Cardiac fibroblast (primary cell): ENCODE measurements around the gene IFIT1B.

ENCODE experiments used
- DNase-seq, 2 donors: peaks; one replicate each; pipeline versions ENCODE4 v3.0.0 to v3.0.0-alpha.2; 2010; ENCODE audit warnings: low read depth in 2 of 2
- H3K4me3 ChIP-seq, 2 donors: replicated peaks in 1 of 2; 1 replicate in 1 of 2; 2 replicates in 1 of 2; pipeline ENCODE4 v1.5.1; 2011; ENCODE audit warnings: low read depth in 2 of 2, low read length in 2 of 2, mild to moderate bottlenecking in 2 of 2, moderate library complexity in 1 of 2
- CTCF ChIP-seq: IDR thresholded peaks from one replicate; pipeline ENCODE4 v1.5.1; 2011; ENCODE audit warnings: low read depth, mild to moderate bottlenecking, low read length, inconsistent platforms

The IFIT1B gene

DNA sequence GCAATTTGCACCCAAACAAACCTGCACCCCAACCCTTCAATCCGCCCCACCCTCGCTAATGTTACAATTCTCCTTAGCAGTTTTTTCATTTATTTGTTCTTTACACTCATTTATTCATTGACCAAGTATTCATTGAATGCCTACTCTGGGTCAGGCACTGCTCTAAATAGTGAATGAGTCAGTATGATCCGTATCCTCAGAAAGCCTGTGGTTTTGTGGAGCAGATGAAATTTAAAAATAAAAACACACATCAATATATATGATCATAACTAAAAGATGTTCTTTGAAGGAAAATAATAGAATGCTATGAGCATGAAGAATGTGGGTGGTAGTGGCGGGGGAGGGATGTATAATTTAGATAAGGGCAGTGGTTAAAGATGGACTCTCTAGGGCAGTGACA is 49.8 kb downstream of the IFIT1B start:
- TF ChIP-seq CTCF: no peak
- no peak overlapping the region for H3K4me3 ChIP-seq
- peak; percentile 48 to 90 for DNase-seq

DNA sequence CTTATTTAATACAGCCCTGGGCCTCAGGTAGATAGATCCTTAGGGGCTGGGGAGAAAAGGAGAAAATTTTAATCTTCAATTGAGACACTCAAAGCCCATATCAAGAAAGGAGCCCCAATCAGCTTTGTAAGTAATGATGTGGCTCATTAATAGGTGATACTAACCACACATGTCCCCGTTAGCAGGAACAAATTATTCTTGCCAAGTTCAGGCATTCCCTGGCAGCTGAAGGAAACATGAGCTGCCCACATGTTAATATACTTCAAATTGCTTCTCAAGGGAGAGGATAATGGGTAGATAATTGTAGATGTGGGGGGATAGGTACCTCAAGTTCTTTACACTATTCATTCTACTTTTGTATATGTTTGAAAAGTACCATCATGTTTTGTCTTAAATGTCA is 51.0 kb downstream of the IFIT1B start:
- H3K4me3 ChIP-seq: no peak overlapping the region
- peak in 1 of 2 donors; percentile 23 for DNase-seq
- no peak for TF ChIP-seq CTCF

DNA sequence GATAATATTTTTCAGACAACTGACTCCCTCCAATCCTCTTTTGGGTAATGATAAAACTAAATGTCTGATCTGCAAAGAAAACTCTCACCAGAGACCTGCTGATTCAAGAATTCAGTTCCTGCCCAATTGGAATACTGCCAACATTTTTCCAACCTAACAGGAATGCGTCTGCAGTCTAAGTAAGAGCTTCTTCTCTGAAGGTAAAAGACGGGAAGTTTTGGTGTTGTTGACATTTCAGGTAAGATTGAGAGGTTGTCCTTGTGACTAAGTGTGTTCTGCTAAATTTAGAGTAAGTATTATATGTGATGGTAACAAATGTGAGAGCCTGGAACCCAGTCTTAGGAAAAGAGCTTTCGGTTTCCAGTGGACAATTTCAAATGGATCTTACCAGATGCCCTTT is 54.1 kb downstream of the IFIT1B start:
- no peak overlapping the region for H3K4me3 ChIP-seq
- TF ChIP-seq CTCF: no peak
- peak; percentile 72 to 86 for DNase-seq
